NCI-H524 (cell line): Measurements from ENCODE around the gene DSCAM.
A peak's percentile ranks its signal among the peaks of the same experiment; 100 is the strongest.

Experiments
- DNase-seq, 2 experiments: peaks; one replicate each; lab custom pipeline; 2025; lab: John Stamatoyannopoulos, UW

The DSCAM gene

DNA sequence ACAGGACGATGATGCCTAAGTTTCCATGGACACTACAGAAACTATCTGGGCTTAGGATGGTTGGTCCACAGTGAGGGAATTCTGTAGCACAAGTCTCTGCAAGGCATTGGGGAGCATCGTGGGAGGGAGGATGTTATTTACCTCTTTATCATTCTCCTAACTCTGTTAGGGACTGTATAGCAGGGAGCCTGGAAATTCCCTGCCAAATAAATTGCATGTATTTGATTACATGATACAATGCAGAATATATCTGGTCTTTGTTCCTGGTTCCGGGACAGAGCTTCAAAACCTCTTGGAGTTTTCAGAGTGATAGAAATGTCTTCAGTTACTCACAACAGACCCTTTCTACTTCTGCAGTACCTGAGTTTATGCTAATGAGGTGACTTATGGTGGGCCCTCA is 593.8 kb downstream of the DSCAM start:
- no peak for DNase-seq

GRCh38 chr21:40250514-40251294 is 596.3 kb downstream of the DSCAM start:
- no peak for DNase-seq

- peak in 1 of 2 experiments; percentile 20 for DNase-seq
Measured at GRCh38 chr21:40244981-40245380, 602.0 kb downstream of the DSCAM start.

GRCh38 chr21:40243685-40244084 is 603.3 kb downstream of the DSCAM start:
- DNase-seq, result no peak

DNA sequence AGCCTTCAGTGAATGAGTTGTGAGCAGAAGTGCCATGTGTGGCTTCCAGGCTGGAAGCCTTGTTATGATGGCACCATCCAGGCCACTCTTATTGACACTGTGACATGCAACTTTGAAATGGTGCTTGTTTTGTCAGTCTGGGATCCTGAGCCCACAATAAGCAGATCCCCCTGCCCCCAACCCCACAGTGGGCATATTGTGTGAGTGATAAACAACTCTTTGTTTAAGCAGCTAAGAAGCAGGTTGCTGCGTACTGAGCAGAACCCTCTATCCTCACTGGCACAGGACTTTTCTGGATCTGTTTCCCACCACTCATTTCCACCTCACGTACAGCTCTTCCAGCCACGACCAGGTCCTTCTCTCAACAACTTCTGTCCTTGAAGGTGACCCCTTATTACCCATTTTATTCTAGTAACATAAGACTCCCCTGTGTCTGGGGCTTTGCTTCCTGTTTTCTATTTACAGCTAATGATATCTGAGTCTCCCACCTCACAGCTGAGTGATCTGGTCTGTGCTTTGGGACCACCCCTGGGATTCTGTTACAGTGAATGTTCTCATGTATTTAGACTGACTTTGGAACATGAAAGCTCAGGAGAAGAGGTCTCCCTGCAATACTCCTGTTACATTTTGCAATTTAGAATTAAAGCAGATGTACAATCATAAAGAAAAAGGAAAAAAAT is 604.2 kb downstream of the DSCAM start:
- DNase-seq, result no peak

DNA sequence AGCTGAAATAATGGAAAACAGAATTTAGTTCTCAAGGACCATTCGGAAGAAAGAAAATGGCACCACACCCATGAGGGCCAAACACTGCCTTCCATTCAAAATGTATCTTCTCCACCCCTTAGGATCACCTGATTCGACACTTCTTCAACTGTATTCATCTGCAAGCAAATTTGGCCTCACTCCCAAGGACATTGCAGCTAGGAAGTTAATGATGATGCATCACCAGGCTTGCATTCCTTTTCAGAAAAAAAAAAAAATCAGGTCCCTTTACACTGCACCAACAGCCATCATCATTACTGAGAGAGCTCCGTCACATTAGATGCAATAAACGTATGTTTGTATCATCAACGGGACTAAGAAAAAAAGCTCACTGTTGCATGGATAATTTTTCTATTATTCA is 611.4 kb downstream of the DSCAM start:
- peak in 1 of 2 experiments; percentile 25 for DNase-seq

- DNase-seq, result no peak
Measured at GRCh38 chr21:40231979-40232378, 615.0 kb downstream of the DSCAM start.

GRCh38 chr21:40227096-40227495 is 619.9 kb downstream of the DSCAM start:
- no peak for DNase-seq

- DNase-seq, result no peak
Measured at GRCh38 chr21:40215941-40216340, 631.0 kb downstream of the DSCAM start.

GRCh38 chr21:40210251-40210650 is 636.7 kb downstream of the DSCAM start:
- no peak for DNase-seq

DNA sequence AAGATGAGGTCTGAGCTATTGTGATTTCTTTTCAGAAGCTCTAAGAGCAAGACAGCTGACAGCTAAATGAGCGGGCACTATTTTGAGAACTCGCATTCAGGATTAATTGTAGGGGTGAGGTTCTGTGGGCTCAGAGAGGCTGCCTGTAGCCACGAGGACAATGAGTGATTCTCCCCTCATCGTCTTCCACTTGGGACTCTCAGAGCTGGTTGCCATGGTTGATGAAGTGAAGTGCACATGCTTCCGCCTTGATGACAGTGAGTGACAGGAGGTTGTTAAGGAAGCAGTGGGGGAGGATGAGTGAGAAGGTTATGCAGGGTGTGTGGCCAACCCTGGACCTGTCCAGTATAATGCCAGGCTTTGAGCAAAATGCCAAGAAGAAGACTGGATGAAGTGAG is 638.0 kb downstream of the DSCAM start:
- DNase-seq, result no peak

DNA sequence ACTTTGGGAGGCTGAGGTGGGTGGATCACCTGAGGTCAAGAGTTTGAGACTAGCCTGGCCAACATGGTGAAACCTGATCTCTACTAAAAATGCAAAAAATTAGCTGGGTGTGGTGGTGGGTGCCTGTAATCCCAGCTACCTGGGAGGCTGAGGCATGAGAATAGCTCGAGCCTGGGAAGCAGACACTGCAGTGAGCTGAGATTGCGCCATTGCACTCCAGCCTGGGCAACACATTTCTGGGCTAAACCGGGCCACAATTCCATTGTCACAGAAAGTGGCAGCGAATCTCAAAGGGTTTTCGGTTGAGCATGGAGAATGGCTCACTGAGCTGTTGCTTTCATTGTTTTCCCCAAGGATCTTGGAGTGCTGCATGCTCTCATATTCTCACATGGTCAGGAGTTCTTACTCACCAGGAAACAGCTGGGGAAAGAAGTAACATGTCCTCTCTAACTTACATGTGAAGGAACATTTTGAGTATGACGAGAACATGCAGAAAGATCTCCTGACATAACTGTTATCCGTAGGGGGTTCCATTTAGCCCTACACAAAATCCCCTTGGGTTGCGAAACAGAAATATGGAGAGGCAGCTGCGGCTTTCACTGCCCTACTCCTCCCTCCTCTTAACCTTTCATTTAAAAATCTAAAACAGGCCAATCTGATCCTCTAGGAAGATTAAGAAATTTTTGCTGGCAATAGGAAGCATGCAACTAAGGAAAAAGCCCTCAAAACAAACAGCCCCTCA is 638.6 kb downstream of the DSCAM start:
- DNase-seq, result no peak

DNA sequence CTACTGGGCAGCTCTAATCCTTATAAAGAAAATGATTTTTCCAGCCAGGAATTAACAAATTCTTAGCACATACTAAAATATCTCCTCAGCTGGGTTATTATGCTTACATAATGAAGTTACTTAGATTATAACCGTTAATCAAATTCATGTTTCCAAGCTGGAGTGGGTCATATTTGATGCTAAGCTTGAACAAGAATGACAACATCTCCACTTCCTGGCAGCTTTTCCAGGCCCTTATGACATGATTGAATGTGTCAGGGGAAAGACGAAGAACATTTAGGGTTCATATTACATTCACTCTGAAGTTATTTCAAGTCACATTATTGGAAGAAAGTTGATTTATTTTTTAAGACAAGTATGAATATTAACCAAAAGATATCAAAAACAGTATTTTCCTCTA is 646.0 kb downstream of the DSCAM start:
- peak in 1 of 2 experiments; percentile 56 for DNase-seq

- no peak for DNase-seq
Measured at GRCh38 chr21:40200126-40200525, 646.8 kb downstream of the DSCAM start.

- no peak for DNase-seq
Measured at GRCh38 chr21:40194185-40194980, 652.6 kb downstream of the DSCAM start.

- DNase-seq, result no peak
Measured at GRCh38 chr21:40191616-40192015, 655.3 kb downstream of the DSCAM start.

- no peak for DNase-seq
Measured at GRCh38 chr21:40191196-40191595, 655.8 kb downstream of the DSCAM start.

DNA sequence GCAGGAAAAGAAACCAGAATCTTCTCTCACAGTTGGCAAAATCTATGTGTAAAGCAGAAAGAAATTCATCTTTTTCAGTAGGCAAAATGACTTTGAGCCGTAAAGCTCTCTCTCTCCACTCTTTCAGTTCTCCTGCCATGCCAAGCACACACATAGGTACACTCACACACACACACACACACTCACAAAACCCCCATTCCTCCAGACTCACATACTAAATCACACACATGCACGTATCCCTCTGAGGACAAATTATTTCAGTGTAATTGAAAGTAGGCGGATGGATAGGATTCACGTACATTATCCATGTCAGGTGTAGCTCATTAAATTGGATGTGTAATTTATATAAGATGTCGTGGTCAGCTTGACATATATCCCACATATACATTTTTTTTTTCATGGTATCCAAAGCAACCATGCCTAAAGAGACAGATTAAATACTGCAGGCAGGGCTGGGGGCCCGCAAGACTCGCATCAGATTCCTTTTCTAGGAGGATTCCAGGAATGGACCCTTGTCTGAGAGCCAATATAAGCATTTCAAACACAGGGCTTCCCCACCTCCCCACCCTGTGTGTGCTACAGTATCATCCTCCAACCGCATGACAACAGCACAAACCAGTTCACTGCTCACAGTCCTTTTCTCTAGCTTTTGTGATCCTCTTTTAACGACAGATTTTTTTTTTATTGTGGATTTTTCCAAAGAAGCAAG is 658.9 kb downstream of the DSCAM start:
- no peak for DNase-seq

- DNase-seq, result no peak
Measured at GRCh38 chr21:40187244-40187643, 659.7 kb downstream of the DSCAM start.

DNA sequence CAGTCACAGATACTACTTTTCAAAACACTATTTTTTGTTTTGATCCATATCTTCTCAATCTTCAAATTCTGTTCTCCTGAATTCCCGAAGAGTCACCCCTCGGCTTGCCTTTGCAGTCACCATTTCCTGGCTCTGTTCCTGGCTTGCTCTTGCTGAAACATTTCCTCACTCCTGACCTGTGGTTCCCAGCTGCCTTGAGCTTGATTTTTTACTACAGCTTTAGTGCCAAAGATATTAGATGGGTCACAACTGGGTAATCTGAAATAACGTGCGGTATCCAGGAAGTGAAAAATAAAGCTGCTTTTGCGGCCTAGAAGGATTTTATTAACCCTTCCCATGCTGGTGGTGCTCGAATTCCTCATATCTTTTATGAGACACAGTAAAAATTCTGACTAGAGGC is 660.9 kb downstream of the DSCAM start:
- no peak for DNase-seq

GRCh38 chr21:40185208-40185607 is 661.8 kb downstream of the DSCAM start:
- DNase-seq, result no peak
